WTC11 (cell line): Measurements from ENCODE around the gene IPO11. TPM values are rescaled to one million over a fixed set of nuclear protein-coding genes. Genes with fewer than 3 reads are reported as not detected.

Experiments used
- ATAC-seq: fragments of 200-7000 bp; cut with Tn5 transposase; 2 replicates; pipeline ENCODE4 v1.10.0; 2021; ENCODE audit warnings: mild to moderate bottlenecking, moderate library complexity
- CTCF ChIA-PET: fragments of 300-600 bp; sonication (Branson Sonifier 250); formaldehyde crosslinking; loops from one replicate; lab custom pipeline; 2021; ENCODE audit warnings: antibody characterized with exemption; lab: Charles Lee
- POLR2A ChIA-PET: fragments of 350-600 bp; sonication (Branson Sonifier 250); formaldehyde crosslinking; loops from one replicate; lab custom pipeline; 2021; ENCODE audit warnings: antibody characterized with exemption; lab: Charles Lee
- DNase-seq: peaks from one replicate; pipeline ENCODE4 v3.0.0; 2021; ENCODE audit warnings: low spot score
- H3K27ac Mint-ChIP-seq: 2 replicates; pipeline ENCODE4 v1.8.0; 2021; ENCODE audit warnings: mixed read lengths
- H3K27me3 Mint-ChIP-seq: 2 replicates; pipeline ENCODE4 v1.8.0; 2021; ENCODE audit warnings: low read depth, mild to moderate bottlenecking, moderate library complexity, mixed read lengths
- H3K36me3 Mint-ChIP-seq: 2 replicates; pipeline ENCODE4 v1.8.0; 2021; ENCODE audit warnings: mixed read lengths
- H3K4me1 Mint-ChIP-seq: 2 replicates; pipeline ENCODE4 v1.8.0; 2022; ENCODE audit warnings: mixed read lengths
- H3K4me3 Mint-ChIP-seq: 2 replicates; pipeline ENCODE4 v1.8.0; 2021; ENCODE audit warnings: mild to moderate bottlenecking, moderate library complexity, mixed read lengths
- H3K9me3 Mint-ChIP-seq: 2 replicates; pipeline ENCODE4 v1.8.0; 2021; ENCODE audit warnings: mixed read lengths
- CREB1 ChIP-seq: sonication (generic); formaldehyde crosslinking; IDR thresholded peaks from 2 replicates; pipeline ENCODE4 v1.8.0; 2023; ENCODE audit warnings: mild to moderate bottlenecking, missing genetic modification reagents
- ETV6 ChIP-seq: sonication (generic); formaldehyde crosslinking; IDR thresholded peaks from 2 replicates; pipeline ENCODE4 v1.8.1; 2022; ENCODE audit warnings: mild to moderate bottlenecking, missing genetic modification reagents
- KAT7 ChIP-seq: sonication (generic); formaldehyde crosslinking; IDR thresholded peaks from 2 replicates; pipeline ENCODE4 v1.8.1; 2023; ENCODE audit warnings: missing genetic modification reagents, mild to moderate bottlenecking, borderline replicate concordance
- MXD4 ChIP-seq: fragments of 250-450 bp; sonication (Bioruptor Pico); IDR thresholded peaks from 2 replicates; pipeline ENCODE4 v1.8.0; 2021; ENCODE audit warnings: mild to moderate bottlenecking, moderate library complexity, borderline replicate concordance
- NR3C1 ChIP-seq: sonication (generic); formaldehyde crosslinking; conservative IDR thresholded peaks from 2 replicates; pipeline ENCODE4 v1.8.1; 2023; ENCODE audit warnings: low read depth, mild to moderate bottlenecking, missing genetic modification reagents
- RELA ChIP-seq: sonication (generic); formaldehyde crosslinking; IDR thresholded peaks from 2 replicates; pipeline ENCODE4 v1.8.1; 2022; ENCODE audit warnings: missing genetic modification reagents, mild to moderate bottlenecking, borderline replicate concordance
- TEAD4 ChIP-seq: sonication (generic); formaldehyde crosslinking; IDR thresholded peaks from 2 replicates; pipeline ENCODE4 v1.8.0; 2022; ENCODE audit warnings: mild to moderate bottlenecking, missing genetic modification reagents
- ZNF138 ChIP-seq: sonication (generic); formaldehyde crosslinking; conservative IDR thresholded peaks from 2 replicates; pipeline ENCODE4 v1.8.1; 2022; ENCODE audit warnings: mild to moderate bottlenecking, moderate library complexity, missing genetic modification reagents
- total RNA-seq: library from RNA; stranded (reverse); gene quantifications from 3 replicates; pipeline ENCODE4 v1.2.3, GENCODE V29; 2021
- TF ChIP-seq, protein P1 (sequence below): sonication (generic); formaldehyde crosslinking; IDR thresholded peaks from 2 replicates; pipeline ENCODE4 v1.8.0; 2023; ENCODE audit warnings: missing genetic modification reagents, mild to moderate bottlenecking, borderline replicate concordance
- TF ChIP-seq, protein P2 (sequence below): sonication (generic); formaldehyde crosslinking; IDR thresholded peaks from 2 replicates; pipeline ENCODE4 v1.8.0; 2022; ENCODE audit warnings: mild to moderate bottlenecking, missing genetic modification reagents
- TF ChIP-seq, protein P3 (sequence below): sonication (generic); formaldehyde crosslinking; IDR thresholded peaks from 2 replicates; pipeline ENCODE4 v1.8.1; 2022; ENCODE audit warnings: low read depth, missing genetic modification reagents, borderline replicate concordance
- TF ChIP-seq, protein P4 (sequence below): sonication (generic); formaldehyde crosslinking; IDR thresholded peaks from 2 replicates; pipeline ENCODE4 v1.8.1; 2022; ENCODE audit warnings: low read depth, mild to moderate bottlenecking, moderate library complexity, missing genetic modification reagents, borderline replicate concordance
- TF ChIP-seq, protein P5 (sequence below): sonication (generic); formaldehyde crosslinking; conservative IDR thresholded peaks from 2 replicates; pipeline ENCODE4 v1.8.1; 2022; ENCODE audit warnings: mild to moderate bottlenecking, missing genetic modification reagents
- TF ChIP-seq, protein P6 (sequence below): sonication (generic); formaldehyde crosslinking; IDR thresholded peaks from 2 replicates; pipeline ENCODE4 v1.8.1; 2023; ENCODE audit warnings: mild to moderate bottlenecking, moderate library complexity, missing genetic modification reagents
- TF ChIP-seq, protein P7 (sequence below): sonication (generic); formaldehyde crosslinking; IDR thresholded peaks from 2 replicates; pipeline ENCODE4 v1.8.0; 2022; ENCODE audit warnings: mild to moderate bottlenecking, missing genetic modification reagents
- TF ChIP-seq, protein P8 (sequence below): fragments of 250-450 bp; sonication (Bioruptor Pico); IDR thresholded peaks from 2 replicates; pipeline ENCODE4 v2.1.2; 2022; ENCODE audit warnings: mild to moderate bottlenecking, moderate library complexity
- TF ChIP-seq, protein P9 (sequence below): sonication (generic); formaldehyde crosslinking; IDR thresholded peaks from 2 replicates; pipeline ENCODE4 v1.8.1; 2023; ENCODE audit warnings: mild to moderate bottlenecking, missing genetic modification reagents

The IPO11 gene
- total RNA-seq, 1 experiment from 2014 or later = 61.9 TPM

DNA sequence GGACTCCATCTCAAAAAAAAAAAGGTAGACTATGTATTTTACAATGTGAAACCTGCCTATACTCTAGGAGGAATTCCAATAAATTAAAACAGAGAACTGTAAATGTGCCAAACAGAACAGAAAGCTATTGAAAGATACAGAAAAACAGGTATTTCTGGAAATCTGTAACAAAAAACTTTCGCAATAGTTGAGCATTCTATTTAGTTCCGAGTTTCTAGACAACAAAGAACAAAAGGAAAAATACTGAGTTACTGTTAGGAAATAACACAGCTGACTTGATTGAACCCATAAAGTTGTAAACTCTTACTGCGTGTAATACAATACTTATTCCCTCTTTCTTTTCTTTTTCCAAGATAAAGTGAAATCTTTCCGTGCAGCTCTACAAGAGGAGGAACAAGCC lies 27.4 kb upstream of the IPO11 start (continued):
- TF ChIP-seq, protein P1, sequence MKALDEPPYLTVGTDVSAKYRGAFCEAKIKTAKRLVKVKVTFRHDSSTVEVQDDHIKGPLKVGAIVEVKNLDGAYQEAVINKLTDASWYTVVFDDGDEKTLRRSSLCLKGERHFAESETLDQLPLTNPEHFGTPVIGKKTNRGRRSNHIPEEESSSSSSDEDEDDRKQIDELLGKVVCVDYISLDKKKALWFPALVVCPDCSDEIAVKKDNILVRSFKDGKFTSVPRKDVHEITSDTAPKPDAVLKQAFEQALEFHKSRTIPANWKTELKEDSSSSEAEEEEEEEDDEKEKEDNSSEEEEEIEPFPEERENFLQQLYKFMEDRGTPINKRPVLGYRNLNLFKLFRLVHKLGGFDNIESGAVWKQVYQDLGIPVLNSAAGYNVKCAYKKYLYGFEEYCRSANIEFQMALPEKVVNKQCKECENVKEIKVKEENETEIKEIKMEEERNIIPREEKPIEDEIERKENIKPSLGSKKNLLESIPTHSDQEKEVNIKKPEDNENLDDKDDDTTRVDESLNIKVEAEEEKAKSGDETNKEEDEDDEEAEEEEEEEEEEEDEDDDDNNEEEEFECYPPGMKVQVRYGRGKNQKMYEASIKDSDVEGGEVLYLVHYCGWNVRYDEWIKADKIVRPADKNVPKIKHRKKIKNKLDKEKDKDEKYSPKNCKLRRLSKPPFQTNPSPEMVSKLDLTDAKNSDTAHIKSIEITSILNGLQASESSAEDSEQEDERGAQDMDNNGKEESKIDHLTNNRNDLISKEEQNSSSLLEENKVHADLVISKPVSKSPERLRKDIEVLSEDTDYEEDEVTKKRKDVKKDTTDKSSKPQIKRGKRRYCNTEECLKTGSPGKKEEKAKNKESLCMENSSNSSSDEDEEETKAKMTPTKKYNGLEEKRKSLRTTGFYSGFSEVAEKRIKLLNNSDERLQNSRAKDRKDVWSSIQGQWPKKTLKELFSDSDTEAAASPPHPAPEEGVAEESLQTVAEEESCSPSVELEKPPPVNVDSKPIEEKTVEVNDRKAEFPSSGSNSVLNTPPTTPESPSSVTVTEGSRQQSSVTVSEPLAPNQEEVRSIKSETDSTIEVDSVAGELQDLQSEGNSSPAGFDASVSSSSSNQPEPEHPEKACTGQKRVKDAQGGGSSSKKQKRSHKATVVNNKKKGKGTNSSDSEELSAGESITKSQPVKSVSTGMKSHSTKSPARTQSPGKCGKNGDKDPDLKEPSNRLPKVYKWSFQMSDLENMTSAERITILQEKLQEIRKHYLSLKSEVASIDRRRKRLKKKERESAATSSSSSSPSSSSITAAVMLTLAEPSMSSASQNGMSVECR (CRISPR knock-in tag) = no peak
- TF ChIP-seq NR3C1 (CRISPR knock-in tag) (no peak), ETV6 (CRISPR knock-in tag) (no peak), TEAD4 (CRISPR knock-in tag) (no peak)

DNA sequence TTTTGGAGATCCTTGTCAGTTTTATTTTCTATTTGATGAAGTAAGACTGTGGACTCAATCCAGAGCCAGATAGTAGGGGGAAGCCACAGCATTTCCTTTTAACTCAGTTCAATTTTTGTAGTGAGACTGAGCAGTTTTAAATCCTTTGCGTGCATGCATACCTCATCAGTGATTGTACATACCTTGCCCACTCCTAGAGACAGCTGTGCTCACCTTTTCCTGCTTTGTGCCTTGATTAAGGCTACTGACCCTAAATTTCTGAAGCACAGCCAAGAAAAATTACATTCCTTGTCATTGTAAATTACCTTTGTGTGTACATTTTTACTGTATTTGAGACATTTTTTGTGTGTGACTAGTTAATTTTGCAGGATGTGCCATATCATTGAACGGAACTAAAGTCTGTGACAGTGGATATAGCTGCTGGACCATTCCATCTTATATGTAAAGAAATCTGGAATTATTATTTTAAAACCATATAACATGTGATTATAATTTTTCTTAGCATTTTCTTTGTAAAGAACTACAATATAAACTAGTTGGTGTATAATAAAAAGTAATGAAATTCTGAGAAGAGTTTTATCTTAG lies 26.7 kb upstream of the IPO11 start:
- Mint-ChIP-seq H3K27me3 (no peaks in the 10 kb centered on the region), H3K36me3 (peaks cover 53% of the 10 kb centered on the region), H3K4me1 (no peaks in the 10 kb centered on the region), H3K9me3 (no peaks in the 10 kb centered on the region), H3K27ac (no peak overlapping the region), H3K4me3 (no peak overlapping the region)
- ChIA-PET POLR2A (interaction anchor here (0.6 kb wide), 1 partner anchor 9 kb away, joined by 3 read pairs; no protein-coding TSS in a partner anchor), CTCF (no interaction called here)
- DNase-seq (no peak), ATAC-seq (no peak)
- TF ChIP-seq, protein P2, sequence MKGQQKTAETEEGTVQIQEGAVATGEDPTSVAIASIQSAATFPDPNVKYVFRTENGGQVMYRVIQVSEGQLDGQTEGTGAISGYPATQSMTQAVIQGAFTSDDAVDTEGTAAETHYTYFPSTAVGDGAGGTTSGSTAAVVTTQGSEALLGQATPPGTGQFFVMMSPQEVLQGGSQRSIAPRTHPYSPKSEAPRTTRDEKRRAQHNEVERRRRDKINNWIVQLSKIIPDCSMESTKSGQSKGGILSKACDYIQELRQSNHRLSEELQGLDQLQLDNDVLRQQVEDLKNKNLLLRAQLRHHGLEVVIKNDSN (CRISPR knock-in tag) = no peak
- TF ChIP-seq MXD4 (CRISPR knock-in tag) = no peak
- no peak for TF ChIP-seq ZNF138
- TF ChIP-seq, protein P3, sequence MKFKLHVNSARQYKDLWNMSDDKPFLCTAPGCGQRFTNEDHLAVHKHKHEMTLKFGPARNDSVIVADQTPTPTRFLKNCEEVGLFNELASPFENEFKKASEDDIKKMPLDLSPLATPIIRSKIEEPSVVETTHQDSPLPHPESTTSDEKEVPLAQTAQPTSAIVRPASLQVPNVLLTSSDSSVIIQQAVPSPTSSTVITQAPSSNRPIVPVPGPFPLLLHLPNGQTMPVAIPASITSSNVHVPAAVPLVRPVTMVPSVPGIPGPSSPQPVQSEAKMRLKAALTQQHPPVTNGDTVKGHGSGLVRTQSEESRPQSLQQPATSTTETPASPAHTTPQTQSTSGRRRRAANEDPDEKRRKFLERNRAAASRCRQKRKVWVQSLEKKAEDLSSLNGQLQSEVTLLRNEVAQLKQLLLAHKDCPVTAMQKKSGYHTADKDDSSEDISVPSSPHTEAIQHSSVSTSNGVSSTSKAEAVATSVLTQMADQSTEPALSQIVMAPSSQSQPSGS = no peak
- TF ChIP-seq, protein P4, sequence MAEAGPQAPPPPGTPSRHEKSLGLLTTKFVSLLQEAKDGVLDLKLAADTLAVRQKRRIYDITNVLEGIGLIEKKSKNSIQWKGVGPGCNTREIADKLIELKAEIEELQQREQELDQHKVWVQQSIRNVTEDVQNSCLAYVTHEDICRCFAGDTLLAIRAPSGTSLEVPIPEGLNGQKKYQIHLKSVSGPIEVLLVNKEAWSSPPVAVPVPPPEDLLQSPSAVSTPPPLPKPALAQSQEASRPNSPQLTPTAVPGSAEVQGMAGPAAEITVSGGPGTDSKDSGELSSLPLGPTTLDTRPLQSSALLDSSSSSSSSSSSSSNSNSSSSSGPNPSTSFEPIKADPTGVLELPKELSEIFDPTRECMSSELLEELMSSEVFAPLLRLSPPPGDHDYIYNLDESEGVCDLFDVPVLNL (CRISPR knock-in tag) = no peak
- TF ChIP-seq, protein P5, sequence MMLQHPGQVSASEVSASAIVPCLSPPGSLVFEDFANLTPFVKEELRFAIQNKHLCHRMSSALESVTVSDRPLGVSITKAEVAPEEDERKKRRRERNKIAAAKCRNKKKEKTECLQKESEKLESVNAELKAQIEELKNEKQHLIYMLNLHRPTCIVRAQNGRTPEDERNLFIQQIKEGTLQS (CRISPR knock-in tag) = no peak
- TF ChIP-seq, protein P6, sequence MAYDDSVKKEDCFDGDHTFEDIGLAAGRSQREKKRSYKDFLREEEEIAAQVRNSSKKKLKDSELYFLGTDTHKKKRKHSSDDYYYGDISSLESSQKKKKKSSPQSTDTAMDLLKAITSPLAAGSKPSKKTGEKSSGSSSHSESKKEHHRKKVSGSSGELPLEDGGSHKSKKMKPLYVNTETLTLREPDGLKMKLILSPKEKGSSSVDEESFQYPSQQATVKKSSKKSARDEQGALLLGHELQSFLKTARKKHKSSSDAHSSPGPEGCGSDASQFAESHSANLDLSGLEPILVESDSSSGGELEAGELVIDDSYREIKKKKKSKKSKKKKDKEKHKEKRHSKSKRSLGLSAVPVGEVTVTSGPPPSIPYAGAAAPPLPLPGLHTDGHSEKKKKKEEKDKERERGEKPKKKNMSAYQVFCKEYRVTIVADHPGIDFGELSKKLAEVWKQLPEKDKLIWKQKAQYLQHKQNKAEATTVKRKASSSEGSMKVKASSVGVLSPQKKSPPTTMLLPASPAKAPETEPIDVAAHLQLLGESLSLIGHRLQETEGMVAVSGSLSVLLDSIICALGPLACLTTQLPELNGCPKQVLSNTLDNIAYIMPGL = no peak

DNA sequence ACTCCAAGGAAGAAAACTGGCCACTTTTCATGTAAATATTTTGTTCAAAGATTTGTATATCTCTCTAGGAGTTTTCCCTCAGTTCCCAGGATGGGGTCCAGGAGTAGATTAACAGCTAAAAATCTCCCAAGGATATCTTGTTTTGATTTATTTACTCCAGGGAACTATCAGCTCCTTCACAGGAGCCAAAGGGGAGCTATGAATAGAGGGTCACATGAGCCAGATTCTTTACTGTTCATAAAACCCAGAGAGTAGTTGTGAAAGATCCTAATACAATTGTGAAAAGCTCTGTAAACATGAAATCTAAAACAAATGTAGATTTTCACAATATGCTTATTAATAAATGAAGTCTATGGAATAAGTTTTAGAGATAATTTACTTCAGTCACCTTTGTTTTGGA lies 25.7 kb upstream of the IPO11 start:
- ChIA-PET POLR2A (no interaction called here), CTCF (interaction anchor here (1.4 kb wide), 1 partner anchor 17 kb away, joined by 4 read pairs; the partner anchor contains the start of gene DIMT1)
- H3K4me1 Mint-ChIP-seq = no peaks in the 10 kb centered on the region
- H3K27ac Mint-ChIP-seq = no peak overlapping the region
- H3K9me3 Mint-ChIP-seq = no peaks in the 10 kb centered on the region
- H3K36me3 Mint-ChIP-seq = peaks cover 49% of the 10 kb centered on the region
- no peak overlapping the region for H3K4me3 Mint-ChIP-seq
- DNase-seq = no peak
- no peaks in the 10 kb centered on the region for H3K27me3 Mint-ChIP-seq
- ATAC-seq = no peak
- TF ChIP-seq MXD4 (CRISPR knock-in tag) (no peak), KAT7 (no peak), RELA (no peak), CREB1 (CRISPR knock-in tag) (no peak)
- TF ChIP-seq, protein P7, sequence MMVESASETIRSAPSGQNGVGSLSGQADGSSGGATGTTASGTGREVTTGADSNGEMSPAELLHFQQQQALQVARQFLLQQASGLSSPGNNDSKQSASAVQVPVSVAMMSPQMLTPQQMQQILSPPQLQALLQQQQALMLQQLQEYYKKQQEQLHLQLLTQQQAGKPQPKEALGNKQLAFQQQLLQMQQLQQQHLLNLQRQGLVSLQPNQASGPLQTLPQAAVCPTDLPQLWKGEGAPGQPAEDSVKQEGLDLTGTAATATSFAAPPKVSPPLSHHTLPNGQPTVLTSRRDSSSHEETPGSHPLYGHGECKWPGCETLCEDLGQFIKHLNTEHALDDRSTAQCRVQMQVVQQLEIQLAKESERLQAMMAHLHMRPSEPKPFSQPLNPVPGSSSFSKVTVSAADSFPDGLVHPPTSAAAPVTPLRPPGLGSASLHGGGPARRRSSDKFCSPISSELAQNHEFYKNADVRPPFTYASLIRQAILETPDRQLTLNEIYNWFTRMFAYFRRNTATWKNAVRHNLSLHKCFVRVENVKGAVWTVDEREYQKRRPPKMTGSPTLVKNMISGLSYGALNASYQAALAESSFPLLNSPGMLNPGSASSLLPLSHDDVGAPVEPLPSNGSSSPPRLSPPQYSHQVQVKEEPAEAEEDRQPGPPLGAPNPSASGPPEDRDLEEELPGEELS (CRISPR knock-in tag) = no peak
- TF ChIP-seq, protein P8, sequence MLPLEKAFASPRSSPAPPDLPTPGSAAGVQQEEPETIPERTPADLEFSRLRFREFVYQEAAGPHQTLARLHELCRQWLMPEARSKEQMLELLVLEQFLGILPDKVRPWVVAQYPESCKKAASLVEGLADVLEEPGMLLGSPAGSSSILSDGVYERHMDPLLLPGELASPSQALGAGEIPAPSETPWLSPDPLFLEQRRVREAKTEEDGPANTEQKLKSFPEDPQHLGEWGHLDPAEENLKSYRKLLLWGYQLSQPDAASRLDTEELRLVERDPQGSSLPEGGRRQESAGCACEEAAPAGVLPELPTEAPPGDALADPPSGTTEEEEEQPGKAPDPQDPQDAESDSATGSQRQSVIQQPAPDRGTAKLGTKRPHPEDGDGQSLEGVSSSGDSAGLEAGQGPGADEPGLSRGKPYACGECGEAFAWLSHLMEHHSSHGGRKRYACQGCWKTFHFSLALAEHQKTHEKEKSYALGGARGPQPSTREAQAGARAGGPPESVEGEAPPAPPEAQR = no peak
- TF ChIP-seq, protein P9, sequence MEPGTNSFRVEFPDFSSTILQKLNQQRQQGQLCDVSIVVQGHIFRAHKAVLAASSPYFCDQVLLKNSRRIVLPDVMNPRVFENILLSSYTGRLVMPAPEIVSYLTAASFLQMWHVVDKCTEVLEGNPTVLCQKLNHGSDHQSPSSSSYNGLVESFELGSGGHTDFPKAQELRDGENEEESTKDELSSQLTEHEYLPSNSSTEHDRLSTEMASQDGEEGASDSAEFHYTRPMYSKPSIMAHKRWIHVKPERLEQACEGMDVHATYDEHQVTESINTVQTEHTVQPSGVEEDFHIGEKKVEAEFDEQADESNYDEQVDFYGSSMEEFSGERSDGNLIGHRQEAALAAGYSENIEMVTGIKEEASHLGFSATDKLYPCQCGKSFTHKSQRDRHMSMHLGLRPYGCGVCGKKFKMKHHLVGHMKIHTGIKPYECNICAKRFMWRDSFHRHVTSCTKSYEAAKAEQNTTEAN (CRISPR knock-in tag) = no peak
